Activated naive CD8-positive, alpha-beta T cell treated with anti-CD3 and anti-CD28 coated beads, Interleukin-2, amount 10 ng/mL, durations not matched to agents 7 days and 5 days (primary cell): ENCODE data around the gene SEMA4C. TPM values are rescaled to one million over a fixed set of nuclear protein-coding genes. Genes with fewer than 3 reads are reported as not detected.
"Not testable (repeated sequence)": the region's sequence is repeated elsewhere in the genome, so short reads cannot be mapped to it uniquely, and the experiment has no call there.

Experiments
- ATAC-seq: fragments of 150-1000 bp; cut with Tn5 transposase; one replicate; pipeline ENCODE4 v1.10.0; 2021; ENCODE audit warnings: low read depth, moderate library complexity
- POLR2A ChIA-PET: fragments of 350-600 bp; sonication (Branson Sonifier 250); formaldehyde crosslinking; loops from one replicate; lab custom pipeline; 2021; ENCODE audit warnings: antibody characterized with exemption; lab: Charles Lee
- DNase-seq: peaks from one replicate; pipeline ENCODE4 v3.0.0; 2021
- H3K27ac Mint-ChIP-seq: one replicate; pipeline ENCODE4 v1.8.0; 2022; ENCODE audit warnings: mild to moderate bottlenecking, mixed read lengths
- H3K27me3 Mint-ChIP-seq: one replicate; pipeline ENCODE4 v1.8.0; 2022; ENCODE audit warnings: mild to moderate bottlenecking, moderate library complexity, mixed read lengths
- H3K36me3 Mint-ChIP-seq: one replicate; pipeline ENCODE4 v1.8.0; 2021; ENCODE audit warnings: mild to moderate bottlenecking, mixed read lengths
- H3K4me1 Mint-ChIP-seq: one replicate; pipeline ENCODE4 v1.8.0; 2021; ENCODE audit warnings: mixed read lengths
- H3K4me3 Mint-ChIP-seq: one replicate; pipeline ENCODE4 v1.8.0; 2022; ENCODE audit warnings: mild to moderate bottlenecking, moderate library complexity, mixed read lengths
- H3K9me3 Mint-ChIP-seq: one replicate; pipeline ENCODE4 v1.8.0; 2021; ENCODE audit warnings: mixed read lengths
- total RNA-seq, 2 experiments: library from RNA; stranded (reverse); gene quantifications; one replicate each; pipeline ENCODE4 v1.2.3, GENCODE V29; 2021

The SEMA4C gene
- total RNA-seq, 2 experiments from 2014 or later, result 28.8 to 30.6 TPM

GRCh38 chr2:96893289-96894150 lies 23.6 kb upstream of the SEMA4C start:
- Mint-ChIP-seq H3K4me3 (no peak overlapping the region), H3K27ac (no peak overlapping the region), H3K27me3 (no peaks in the 10 kb centered on the region), H3K9me3 (no peaks in the 10 kb centered on the region), H3K4me1 (peaks cover 24% of the 10 kb centered on the region), H3K36me3 (no peaks in the 10 kb centered on the region)
- DNase-seq, result no peak
- POLR2A ChIA-PET, result no interaction called here
- ATAC-seq, result no peak

- H3K4me3 Mint-ChIP-seq, result no peak overlapping the region
- peak overlapping the region; percentile 74 for H3K27ac Mint-ChIP-seq
- POLR2A ChIA-PET, result interaction anchor here (1.0 to 1.8 kb wide), 2 partner anchors 22 to 23 kb away, joined by 4 to 6 read pairs; no protein-coding TSS in a partner anchor
- ATAC-seq (peak; percentile 62), DNase-seq (no peak)
- H3K27me3 Mint-ChIP-seq, result no peaks in the 10 kb centered on the region
- no peaks in the 10 kb centered on the region for H3K36me3 Mint-ChIP-seq
- peaks cover 18% of the 10 kb centered on the region for H3K4me1 Mint-ChIP-seq
- H3K9me3 Mint-ChIP-seq, result no peaks in the 10 kb centered on the region
These were observed 21.9 kb upstream of the SEMA4C start for GRCh38 chr2:96891591-96892333.

- H3K27ac Mint-ChIP-seq, result peak overlapping the region; percentile 74
- no peak for DNase-seq
- no peaks in the 10 kb centered on the region for H3K36me3 Mint-ChIP-seq
- H3K9me3 Mint-ChIP-seq, result no peaks in the 10 kb centered on the region
- H3K4me1 Mint-ChIP-seq, result peaks cover 11% of the 10 kb centered on the region
- POLR2A ChIA-PET, result interaction anchor here (1.0 to 1.8 kb wide), 2 partner anchors 23 to 24 kb away, joined by 4 to 6 read pairs; no protein-coding TSS in a partner anchor
- no peaks in the 10 kb centered on the region for H3K27me3 Mint-ChIP-seq
- no peak for ATAC-seq
- H3K4me3 Mint-ChIP-seq, result no peak overlapping the region
These were observed 21.0 kb upstream of the SEMA4C start for GRCh38 chr2:96890726-96891385.

GRCh38 chr2:96890252-96890651 lies 20.4 kb upstream of the SEMA4C start:
- DNase-seq (no peak), ATAC-seq (no peak)
- Mint-ChIP-seq H3K4me1 (peaks cover 11% of the 10 kb centered on the region), H3K36me3 (no peaks in the 10 kb centered on the region), H3K9me3 (no peaks in the 10 kb centered on the region), H3K27me3 (no peaks in the 10 kb centered on the region), H3K27ac (no peak overlapping the region), H3K4me3 (no peak overlapping the region)
- POLR2A ChIA-PET, result interaction anchor here (1.8 kb wide), 1 partner anchor 23 kb away, joined by 6 read pairs; no protein-coding TSS in a partner anchor

- DNase-seq, ATAC-seq, H3K27ac Mint-ChIP-seq, H3K4me3 Mint-ChIP-seq, H3K27me3 Mint-ChIP-seq, POLR2A ChIA-PET, H3K9me3 Mint-ChIP-seq, H3K36me3 Mint-ChIP-seq: not testable (repeated sequence)
- H3K4me1 Mint-ChIP-seq, result peaks cover 11% of the 10 kb centered on the region
These were observed 19.6 kb upstream of the SEMA4C start for GRCh38 chr2:96889502-96889901.

- no peak overlapping the region for H3K27ac Mint-ChIP-seq
- H3K9me3 Mint-ChIP-seq, result no peaks in the 10 kb centered on the region
- no peak for DNase-seq
These were observed 18.5 kb upstream of the SEMA4C start for GRCh38 chr2:96888072-96889011.

GRCh38 chr2:96887493-96888012 lies 17.7 kb upstream of the SEMA4C start:
- no peaks in the 10 kb centered on the region for H3K36me3 Mint-ChIP-seq
- H3K9me3 Mint-ChIP-seq, result no peaks in the 10 kb centered on the region
- ATAC-seq (no peak), DNase-seq (no peak)
- H3K4me3 Mint-ChIP-seq, result no peak overlapping the region
- peaks cover 9% of the 10 kb centered on the region for H3K4me1 Mint-ChIP-seq
- no peak overlapping the region for H3K27ac Mint-ChIP-seq
- POLR2A ChIA-PET, result no interaction called here
- no peaks in the 10 kb centered on the region for H3K27me3 Mint-ChIP-seq

More at GRCh38 chr2:96888072-96889011, 18.5 kb upstream of the SEMA4C start:
- no peaks in the 10 kb centered on the region for H3K27me3 Mint-ChIP-seq
- no peak overlapping the region for H3K4me3 Mint-ChIP-seq
- no peaks in the 10 kb centered on the region for H3K36me3 Mint-ChIP-seq
- ATAC-seq, result no peak
- peaks cover 11% of the 10 kb centered on the region for H3K4me1 Mint-ChIP-seq
- POLR2A ChIA-PET, result interaction anchor here (0.9 kb wide), 1 partner anchor 12 kb away, joined by 8 read pairs; no protein-coding TSS in a partner anchor

- H3K4me1 Mint-ChIP-seq, result no peaks in the 10 kb centered on the region
- H3K27ac Mint-ChIP-seq, result peak overlapping the region; percentile 39
- H3K36me3 Mint-ChIP-seq, result no peaks in the 10 kb centered on the region
- H3K4me3 Mint-ChIP-seq, result no peak overlapping the region
- ATAC-seq (no peak), DNase-seq (no peak)
- no peaks in the 10 kb centered on the region for H3K9me3 Mint-ChIP-seq
- POLR2A ChIA-PET, result no interaction called here
- no peaks in the 10 kb centered on the region for H3K27me3 Mint-ChIP-seq
These were observed 15.8 kb upstream of the SEMA4C start for GRCh38 chr2:96885432-96886347.

GRCh38 chr2:96884299-96885094 lies 14.6 kb upstream of the SEMA4C start:
- no peak overlapping the region for H3K4me3 Mint-ChIP-seq
- no peaks in the 10 kb centered on the region for H3K4me1 Mint-ChIP-seq
- H3K9me3 Mint-ChIP-seq, result no peaks in the 10 kb centered on the region
- H3K36me3 Mint-ChIP-seq, result no peaks in the 10 kb centered on the region
- POLR2A ChIA-PET, result interaction anchor here (0.6 kb wide), 1 partner anchor 111 kb away, joined by 5 read pairs; no protein-coding TSS in a partner anchor
- ATAC-seq, result no peak
- H3K27ac Mint-ChIP-seq, result peak overlapping the region; percentile 22
- no peaks in the 10 kb centered on the region for H3K27me3 Mint-ChIP-seq
- DNase-seq, result no peak

GRCh38 chr2:96883306-96883705 lies 13.4 kb upstream of the SEMA4C start:
- ATAC-seq (no peak), DNase-seq (no peak)
- Mint-ChIP-seq H3K36me3 (no peaks in the 10 kb centered on the region), H3K27ac (no peak overlapping the region), H3K9me3 (no peaks in the 10 kb centered on the region), H3K27me3 (no peaks in the 10 kb centered on the region), H3K4me3 (no peak overlapping the region), H3K4me1 (no peaks in the 10 kb centered on the region)
- POLR2A ChIA-PET, result no interaction called here

- Mint-ChIP-seq H3K36me3 (no peaks in the 10 kb centered on the region), H3K9me3 (no peaks in the 10 kb centered on the region), H3K4me1 (no peaks in the 10 kb centered on the region), H3K27me3 (no peaks in the 10 kb centered on the region), H3K27ac (no peak overlapping the region), H3K4me3 (no peak overlapping the region)
- ATAC-seq (no peak), DNase-seq (no peak)
- POLR2A ChIA-PET, result no interaction called here
These were observed 13.0 kb upstream of the SEMA4C start for GRCh38 chr2:96882906-96883305.
